ENCODE data around the gene IST1.
A peak's percentile ranks its signal among the peaks of the same experiment; 100 is the strongest.

Gene IST1

DNA sequence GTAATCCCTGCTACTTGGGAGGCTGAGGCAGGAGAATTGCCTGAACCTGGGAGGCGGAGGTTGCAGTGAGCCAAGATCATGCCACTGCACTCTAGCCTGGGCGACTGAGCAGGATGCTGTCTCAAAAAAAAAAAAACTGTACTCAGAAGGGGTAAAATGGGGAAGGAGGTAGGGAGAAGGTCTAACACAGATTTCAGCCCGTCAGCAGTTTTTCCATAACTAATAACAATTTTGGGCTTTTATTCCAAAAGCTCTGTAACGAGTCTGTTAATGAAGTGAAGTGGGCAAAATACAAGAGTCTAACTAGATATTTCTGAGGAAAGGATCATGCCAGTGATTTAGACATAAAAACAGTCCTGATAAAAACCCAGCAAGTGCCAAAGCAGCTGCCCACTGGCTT lies 22.1 kb upstream of the IST1 start:
- no peaks in the 10 kb centered on the region for H3K27me3 ChIP-seq

DNA sequence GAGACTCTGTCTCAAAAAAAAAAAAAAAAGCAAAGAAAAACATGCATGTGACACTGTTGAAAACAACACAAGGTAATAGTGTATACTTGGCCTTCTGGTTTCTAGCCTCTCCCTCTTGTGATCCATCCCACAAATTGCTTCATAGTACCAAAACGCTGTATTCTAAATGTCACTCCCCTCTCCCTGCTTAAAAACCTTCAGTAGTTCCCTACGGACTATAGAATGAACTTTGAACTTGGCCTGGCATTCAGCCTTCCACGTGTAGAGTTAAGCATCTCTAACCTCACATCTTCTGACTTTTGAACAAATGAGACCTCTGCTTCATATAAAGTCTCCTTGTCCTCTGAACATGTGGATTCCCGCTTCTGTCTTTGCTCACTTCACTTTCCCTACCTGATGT lies 16.4 kb upstream of the IST1 start:
- peaks cover 42% of the 10 kb centered on the region for H3K4me1 ChIP-seq
- H3K9me3 ChIP-seq, result no peaks in the 10 kb centered on the region
- peak overlapping the region; percentile 96; the same call in 1 of the 2 replicates for H3K4me2 ChIP-seq
- peaks cover 58% of the 10 kb centered on the region for H3K36me3 ChIP-seq
- H4K20me1 ChIP-seq, result peaks cover 39% of the 10 kb centered on the region
- no peak for TF ChIP-seq Cebpa-rat (IDR thresholded peaks at IDR 0.05)
- no peak overlapping the region for H3K4me3 ChIP-seq
- H3K9ac ChIP-seq, result no peak overlapping the region
- H3K27ac ChIP-seq, result no peak overlapping the region
- no peaks in the 10 kb centered on the region for H3K27me3 ChIP-seq

More for the DNA sequence above, 22.1 kb upstream of the IST1 start:
- Histone ChIP-seq H3K9me3 (no peaks in the 10 kb centered on the region), H3K4me3 (no peak overlapping the region), H3K4me1 (no peaks in the 10 kb centered on the region), H3K36me3 (peaks cover 95% of the 10 kb centered on the region), H4K20me1 (0 out of 2 replicates have a peak, but pooled peaks cover 6% of the 10 kb centered on the region), H3K4me2 (no peak overlapping the region), H3K9ac (no peak overlapping the region), H3K27ac (no peak overlapping the region)
- TF ChIP-seq Cebpa-rat (IDR thresholded peaks at IDR 0.05), result no peak

- TF ChIP-seq Cebpa-rat (IDR thresholded peaks at IDR 0.05), result no peak
- Histone ChIP-seq H3K4me3 (peak overlapping the region; percentile 97; the same call in 1 of the 2 replicates), H3K27ac (peak overlapping the region; percentile 71), H3K9ac (peak overlapping the region; percentile 2; the same call in 1 of the 2 replicates), H4K20me1 (peaks cover 39% of the 10 kb centered on the region), H3K27me3 (no peaks in the 10 kb centered on the region), H3K4me1 (peaks cover 49% of the 10 kb centered on the region), H3K4me2 (peak overlapping the region; percentile 96), H3K9me3 (no peaks in the 10 kb centered on the region), H3K36me3 (peaks cover 45% of the 10 kb centered on the region)
Measured at GRCh38 chr16:71880176-71880575, 15.2 kb upstream of the IST1 start.

DNA sequence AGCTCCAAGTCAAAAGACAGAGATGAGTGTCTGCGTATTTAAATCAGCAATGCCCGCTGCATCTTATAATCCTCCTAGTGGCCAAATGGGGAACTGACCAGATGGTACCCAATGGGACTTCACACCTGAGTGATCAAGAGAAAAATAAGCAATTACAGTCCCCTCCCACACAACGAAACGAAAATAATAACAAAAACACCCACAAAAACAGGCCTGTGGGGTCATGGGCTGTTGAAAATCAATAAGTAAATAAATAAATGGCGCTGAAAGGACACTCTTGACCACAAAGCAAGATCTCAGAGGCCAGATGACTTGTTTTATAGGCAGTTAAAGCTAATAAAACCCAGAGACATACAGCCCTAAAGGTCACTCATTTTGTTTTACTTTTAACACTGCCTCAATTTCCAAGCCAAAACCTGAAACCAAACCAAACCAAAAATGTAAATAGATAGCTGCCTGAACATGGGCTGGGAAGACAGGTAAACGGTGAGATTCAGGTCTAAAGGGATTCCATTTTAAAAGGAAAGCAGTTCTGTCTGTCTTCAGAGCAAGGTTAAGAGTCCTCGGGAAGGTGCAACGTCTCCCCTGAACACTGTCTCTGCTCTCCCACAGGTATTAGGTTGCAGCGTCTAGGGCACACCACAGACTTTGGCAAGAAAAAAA lies 12.7 kb upstream of the IST1 start:
- no peak for TF ChIP-seq Cebpa-rat (IDR thresholded peaks at IDR 0.05)
- Histone ChIP-seq H3K9ac (peak overlapping the region; percentile 97), H4K20me1 (peaks cover 39% of the 10 kb centered on the region), H3K36me3 (peaks cover 21% of the 10 kb centered on the region), H3K4me3 (peak overlapping the region; percentile 97), H3K9me3 (no peaks in the 10 kb centered on the region), H3K27ac (peak overlapping the region; percentile 98), H3K4me1 (peaks cover 51% of the 10 kb centered on the region), H3K27me3 (no peaks in the 10 kb centered on the region), H3K4me2 (peak overlapping the region; percentile 96)

GRCh38 chr16:71883168-71883848 lies 12.0 kb upstream of the IST1 start:
- Histone ChIP-seq H3K4me1 (peaks cover 51% of the 10 kb centered on the region), H3K4me2 (peak overlapping the region; percentile 96), H3K27me3 (no peaks in the 10 kb centered on the region), H3K36me3 (peaks cover 16% of the 10 kb centered on the region), H3K9ac (peak overlapping the region; percentile 97), H3K27ac (peak overlapping the region; percentile 98), H3K9me3 (no peaks in the 10 kb centered on the region), H4K20me1 (peaks cover 39% of the 10 kb centered on the region), H3K4me3 (peak overlapping the region; percentile 97)
- TF ChIP-seq Cebpa-rat (IDR thresholded peaks at IDR 0.05), result no peak

GRCh38 chr16:71883849-71884638 lies 11.3 kb upstream of the IST1 start, which contains the start of gene ZNF821:
Gene ZNF821, minus strand, starts transcription at chr16:71884182. Its CDS starts 4,236 bp downstream, at chr16:71879946.
- Histone ChIP-seq H4K20me1 (peaks cover 39% of the 10 kb centered on the region), H3K9ac (peak within 1 kb of the TSS; percentile 97), H3K4me3 (peak within 1 kb of the TSS; percentile 97), H3K27ac (peak within 1 kb of the TSS; percentile 98), H3K4me1 (peaks cover 50% of the 10 kb centered on the region), H3K36me3 (peaks cover 8% of the 10 kb centered on the region), H3K27me3 (no peaks in the 10 kb centered on the region), H3K9me3 (no peaks in the 10 kb centered on the region), H3K4me2 (peak within 1 kb of the TSS; percentile 96)
- no peak for TF ChIP-seq Cebpa-rat (IDR thresholded peaks at IDR 0.05)

- Histone ChIP-seq H3K36me3 (no peaks in the 10 kb centered on the region), H3K4me3 (no peak overlapping the region), H3K9ac (no peak overlapping the region), H3K27ac (no peak overlapping the region), H4K20me1 (peaks cover 29% of the 10 kb centered on the region), H3K4me1 (peaks cover 38% of the 10 kb centered on the region), H3K4me2 (peak overlapping the region; percentile 96), H3K9me3 (no peaks in the 10 kb centered on the region), H3K27me3 (no peaks in the 10 kb centered on the region)
- TF ChIP-seq Cebpa-rat (IDR thresholded peaks at IDR 0.05), result peak; percentile 41; the same call in 1 of the 2 replicates
Measured at GRCh38 chr16:71885261-71885650, 10.1 kb upstream of the IST1 start.

- peaks cover 20% of the 10 kb centered on the region for H3K4me1 ChIP-seq
Measured at GRCh38 chr16:71889147-71889546, 6.2 kb upstream of the IST1 start.

DNA sequence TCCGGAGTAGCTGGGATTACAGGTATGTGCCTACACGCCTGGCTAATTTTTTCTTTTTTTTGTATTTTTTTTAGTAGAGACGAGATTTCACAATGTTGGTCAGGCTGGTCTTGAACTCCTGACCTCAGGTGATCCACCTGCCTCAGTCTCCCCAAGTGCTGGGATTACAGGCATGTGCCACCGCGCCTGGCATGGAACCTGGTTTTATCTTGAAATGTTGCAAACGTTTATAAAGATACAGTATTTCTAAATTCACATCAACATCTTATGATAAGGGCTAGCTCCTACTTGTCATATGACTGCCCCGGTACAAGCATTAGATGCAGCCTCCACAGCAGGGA lies 1.5 kb upstream of the IST1 start:
- no peaks in the 10 kb centered on the region for H3K27me3 ChIP-seq
- no peak for TF ChIP-seq Cebpa-rat (IDR thresholded peaks at IDR 0.05)
- no peak overlapping the region; the same call in 1 of the 2 replicates for H3K27ac ChIP-seq
- no peaks in the 10 kb centered on the region for H3K9me3 ChIP-seq
- peak overlapping the region; percentile 98 for H3K9ac ChIP-seq
- H4K20me1 ChIP-seq, result peaks cover 32% of the 10 kb centered on the region
- H3K4me3 ChIP-seq, result peak overlapping the region; percentile 97
- peaks cover 15% of the 10 kb centered on the region for H3K36me3 ChIP-seq
- peaks cover 37% of the 10 kb centered on the region for H3K4me1 ChIP-seq
- peak overlapping the region; percentile 87 for H3K4me2 ChIP-seq

More at GRCh38 chr16:71889147-71889546, 6.2 kb upstream of the IST1 start:
- no peak overlapping the region for H3K27ac ChIP-seq
- no peak overlapping the region for H3K4me2 ChIP-seq
- H3K9ac ChIP-seq, result no peak overlapping the region
- TF ChIP-seq Cebpa-rat (IDR thresholded peaks at IDR 0.05), result no peak
- H3K36me3 ChIP-seq, result no peaks in the 10 kb centered on the region
- no peaks in the 10 kb centered on the region for H3K27me3 ChIP-seq
- H3K4me3 ChIP-seq, result no peak overlapping the region
- no peaks in the 10 kb centered on the region for H3K9me3 ChIP-seq
- H4K20me1 ChIP-seq, result no peaks in the 10 kb centered on the region
